K562 (cell line): ENCODE data around the gene VWA2. TPM values are rescaled to one million over a fixed set of nuclear protein-coding genes. Genes with fewer than 3 reads are reported as not detected.

Experiments
- ATAC-seq: fragments of 200-7000 bp; cut with Tn5 transposase; 3 replicates; pipeline ENCODE4 v1.9.1; 2020; ENCODE audit warnings: moderate library complexity
- BruUV-seq: library from RNA; stranded (reverse); fragments of 400-500 nt; replicated peaks from 2 replicates; lab custom pipeline; 2021; lab: Mats Ljungman, UMichigan
- CTCF ChIA-PET: fragments of 300-600 bp; formaldehyde crosslinking; extraction: SDS; loops from one replicate; lab custom pipeline; 2021; ENCODE audit warnings: low intra/inter-chr PET ratio; lab: Yijun Ruan, JAX
- POLR2A ChIA-PET: fragments of 300-600, 350-650 bp; sonication (Branson Sonifier 250); formaldehyde crosslinking; extraction: SDS; loops from one replicate; lab custom pipeline; 2021; ENCODE audit warnings: antibody characterized with exemption, inconsistent platforms; lab: Yijun Ruan, JAX
- DNase-seq, 4 experiments: peaks; one replicate each; pipeline versions ENCODE4 v3.0.0 to v3.0.0-alpha.2; 2011 to 2018; ENCODE audit warnings: low spot score in 3 of 4, mixed read lengths in 3 of 4; ENCODE audit errors: extremely low read depth in 1 of 4
- FAIRE-seq: peaks from 2 replicates; lab custom pipeline; 2011; peaks lifted over from hg19 to GRCh38; lab: Jason Lieb, UNC
- H2AFZ ChIP-seq: 2 replicates; pipeline ENCODE4 v1.6.0; 2011; ENCODE audit warnings: low read depth, low read length, control low read depth, inconsistent platforms
- H3K27ac ChIP-seq: fragments of 200-600 bp; 3 replicates; pipeline ENCODE4 v1.8.0; 2011; ENCODE audit warnings: low read depth, mild to moderate bottlenecking, control low read depth, inconsistent platforms, low read length, moderate library complexity, mixed read lengths; ENCODE audit errors: extremely low read depth
- H3K27me3 ChIP-seq, 2 experiments: fragments of 300-600 bp in 1 of 2; 2 replicates in 1 of 2; 3 replicates in 1 of 2; pipeline versions ENCODE4 v1.6.0 to v1.8.0; 2011; ENCODE audit warnings: inconsistent platforms in 2 of 2, low read length in 2 of 2, mild to moderate bottlenecking in 1 of 2, mixed read lengths in 1 of 2, moderate library complexity in 1 of 2; ENCODE audit not compliant: control insufficient read depth in 2 of 2, insufficient read depth in 2 of 2
- H3K36me3 ChIP-seq: fragments of 300-600 bp; 3 replicates; pipeline ENCODE4 v1.8.0; 2011; ENCODE audit warnings: mild to moderate bottlenecking, low read length, inconsistent platforms; ENCODE audit not compliant: control insufficient read depth, insufficient read depth
- H3K4me1 ChIP-seq, 2 experiments: fragments of 200-600 bp in 1 of 2; replicated peaks in 1 of 2; 2 replicates in 1 of 2; 3 replicates in 1 of 2; pipeline versions ENCODE4 v1.5.1 to v1.8.0; 2011; ENCODE audit warnings: inconsistent platforms in 2 of 2, low read length in 2 of 2, mild to moderate bottlenecking in 1 of 2, mixed read lengths in 1 of 2, moderate library complexity in 1 of 2; ENCODE audit not compliant: control insufficient read depth in 2 of 2, insufficient read depth in 2 of 2
- H3K4me2 ChIP-seq: 2 replicates; pipeline ENCODE4 v1.6.1; 2011; ENCODE audit warnings: low read length, control low read depth, inconsistent platforms, mixed read lengths; ENCODE audit not compliant: insufficient read depth
- H3K4me3 ChIP-seq: fragments of 200-600 bp; sonication (generic), shearing (Covaris generic); 2 replicates; pipeline ENCODE4 v1.5.1; 2016; ENCODE audit warnings: control low read depth, inconsistent platforms
- H3K79me2 ChIP-seq: fragments of 200-600 bp; 3 replicates; pipeline ENCODE4 v1.8.0; 2011; ENCODE audit warnings: low read length, inconsistent platforms; ENCODE audit not compliant: control insufficient read depth, insufficient read depth
- H3K9ac ChIP-seq, 2 experiments: 2 replicates each; pipeline versions ENCODE4 v1.6.0 to v1.6.1; 2011; ENCODE audit warnings: low read depth in 2 of 2, low read length in 2 of 2, control low read depth in 1 of 2, inconsistent platforms in 1 of 2, mild to moderate bottlenecking in 1 of 2, mixed read lengths in 1 of 2; ENCODE audit not compliant: insufficient read depth in 1 of 2
- H3K9me1 ChIP-seq: one replicate; pipeline ENCODE4 v1.6.0; 2011; ENCODE audit warnings: inconsistent platforms, mild to moderate bottlenecking, low read length, moderate library complexity; ENCODE audit not compliant: control insufficient read depth, insufficient read depth
- H3K9me3 ChIP-seq: replicated peaks from 2 replicates; pipeline ENCODE4 v1.5.1; 2011; ENCODE audit warnings: low read depth, low read length, inconsistent platforms; ENCODE audit not compliant: control insufficient read depth, insufficient read depth
- H4K20me1 ChIP-seq: replicated peaks from 2 replicates; pipeline ENCODE4 v1.6.1; 2011; ENCODE audit warnings: low read length, inconsistent platforms, mixed read lengths; ENCODE audit not compliant: control insufficient read depth, insufficient read depth
- BRF1 ChIP-seq: IDR thresholded peaks from 3 replicates; pipeline ENCODE4 v1.6.1; 2011; ENCODE audit warnings: borderline replicate concordance, mild to moderate bottlenecking; ENCODE audit not compliant: insufficient read length; ENCODE audit errors: extremely low read depth
- FIP1L1 ChIP-seq: fragments of 200-400 bp; formaldehyde crosslinking; IDR thresholded peaks from 2 replicates; pipeline ENCODE4 v1.6.1; 2018; ENCODE audit warnings: mild to moderate bottlenecking, low read depth, low read length; ENCODE audit not compliant: poor library complexity, severe bottlenecking
- HEY1 ChIP-seq: fragments of 250-450 bp; sonication (Bioruptor Pico); IDR thresholded peaks from 2 replicates; pipeline ENCODE4 v1.5.0; 2020; ENCODE audit warnings: mild to moderate bottlenecking, moderate library complexity, borderline replicate concordance
- ILK ChIP-seq: fragments of 450-650 bp; IDR thresholded peaks from 2 replicates; pipeline ENCODE4 v1.6.1; 2016; ENCODE audit warnings: missing genetic modification characterization, low read depth, mild to moderate bottlenecking, missing compliant biosample characterization, moderate library complexity, borderline replicate concordance
- NEUROD1 ChIP-seq: fragments of 150-350 bp; IDR thresholded peaks from 2 replicates; pipeline ENCODE4 v1.6.1; 2014; ENCODE audit warnings: borderline replicate concordance, low read length, low read depth; ENCODE audit not compliant: partially characterized antibody
- PURB ChIP-seq: sonication (generic); formaldehyde crosslinking; IDR thresholded peaks from 2 replicates; pipeline ENCODE4 v1.9.0; 2021; ENCODE audit warnings: low read depth, mild to moderate bottlenecking, missing genetic modification reagents
- U2AF1 ChIP-seq: fragments of 200-400 bp; formaldehyde crosslinking; optimal IDR thresholded peaks from 2 replicates; pipeline ENCODE3; 2017; ENCODE audit warnings: mild to moderate bottlenecking, low read depth, low read length, moderate library complexity
- ZNF197 ChIP-seq: fragments of 200-800 bp; sonication (Bioruptor generic); IDR thresholded peaks from 2 replicates; pipeline ENCODE4 v1.6.1; 2016; ENCODE audit warnings: low read depth, missing genetic modification characterization, missing compliant biosample characterization
- ZNF224 ChIP-seq: sonication (generic); formaldehyde crosslinking; IDR thresholded peaks from 2 replicates; pipeline ENCODE4 v1.8.0; 2022; ENCODE audit warnings: mild to moderate bottlenecking, missing genetic modification reagents
- ZNF347 ChIP-seq: fragments of 450-650 bp; formaldehyde crosslinking; IDR thresholded peaks from 2 replicates; pipeline ENCODE4 v1.4.0; 2020; ENCODE audit warnings: low read depth, mild to moderate bottlenecking, moderate library complexity
- ZNF561 ChIP-seq: fragments of 450-650 bp; formaldehyde crosslinking; conservative IDR thresholded peaks from 2 replicates; pipeline ENCODE4 v1.4.0; 2020; ENCODE audit warnings: mild to moderate bottlenecking, moderate library complexity
- ZNF764 ChIP-seq: fragments of 250-450 bp; sonication (Bioruptor Pico); IDR thresholded peaks from 2 replicates; pipeline ENCODE4 v1.4.0; 2020; ENCODE audit warnings: low read depth, mild to moderate bottlenecking, moderate library complexity
- WGBS: fragments of 100-300 bp; shearing (Covaris generic); methylation state at CpG from one replicate; pipeline ENCODE4 v1.1.6; 2016; ENCODE audit warnings: low coverage, mixed read lengths; ENCODE audit not compliant: insufficient coverage; ENCODE audit errors: missing lambda C conversion rate; 5-methylcytosine and 5-hydroxymethylcytosine counted together
- in situ Hi-C: fragments of 300-500 bp; cut with MboI; formaldehyde crosslinking; loops from 4 replicates; pipeline ENCODE4 v1.15.0; 2018; ENCODE audit warnings: inconsistent platforms, mixed read lengths
- intact Hi-C: fragments of 100-400 bp; cut with micrococcal nuclease; formaldehyde crosslinking; loops from 2 replicates; pipeline ENCODE4 v1.14.2; 2022
- polyA plus RNA-seq, 8 experiments: library from polyadenylated mRNA; depleted of rRNA in 4 of 8; stranded (reverse) in 5 of 8; unstranded in 3 of 8; fragments of >200 nt; fragmentation: Nextera tagmentation in 2 of 8; fragmentation: Illumina TruSeq in 1 of 8; extraction: Ambion mirVana in 2 of 8; extraction: Trizol in 1 of 8; gene quantifications; 2 replicates each; pipeline versions ENCODE4 v1.2.1 to v1.2.3, GENCODE V29; 2011 to 2014; ENCODE audit warnings: inconsistent platforms in 1 of 8, missing spikeins in 1 of 8
- total RNA-seq, 7 experiments: library from RNA; depleted of rRNA in 6 of 7; stranded (reverse); fragments of >200 nt in 6 of 7; fragmentation: Illumina TruSeq in 2 of 7; extraction: Trizol in 2 of 7; gene quantifications; 2 replicates each; pipeline versions ENCODE4 v1.2.1 to v1.2.3, GENCODE V29; 2011 to 2021; ENCODE audit warnings: low replicate concordance in 1 of 7
- TF ChIP-seq, protein P1 (sequence below): fragments of 250-450 bp; sonication (Bioruptor Pico); IDR thresholded peaks from 2 replicates; pipeline ENCODE4 v1.5.0; 2020; ENCODE audit warnings: mild to moderate bottlenecking, borderline replicate concordance
- TF ChIP-seq, protein P2 (sequence below): fragments of 450-650 bp; formaldehyde crosslinking; IDR thresholded peaks from 2 replicates; pipeline ENCODE4 v1.4.0; 2020; ENCODE audit warnings: mild to moderate bottlenecking
- TF ChIP-seq, protein P3 (sequence below): fragments of 450-650 bp; IDR thresholded peaks from 2 replicates; pipeline ENCODE4 v1.6.1; 2018; ENCODE audit warnings: mild to moderate bottlenecking, low read depth; ENCODE audit not compliant: partially characterized antibody

The VWA2 gene
- total and polyA plus RNA-seq, 9 of the 15 experiments (the other 6 are each of a cell fraction or from before 2014, with no cell fraction given): not detected

DNA sequence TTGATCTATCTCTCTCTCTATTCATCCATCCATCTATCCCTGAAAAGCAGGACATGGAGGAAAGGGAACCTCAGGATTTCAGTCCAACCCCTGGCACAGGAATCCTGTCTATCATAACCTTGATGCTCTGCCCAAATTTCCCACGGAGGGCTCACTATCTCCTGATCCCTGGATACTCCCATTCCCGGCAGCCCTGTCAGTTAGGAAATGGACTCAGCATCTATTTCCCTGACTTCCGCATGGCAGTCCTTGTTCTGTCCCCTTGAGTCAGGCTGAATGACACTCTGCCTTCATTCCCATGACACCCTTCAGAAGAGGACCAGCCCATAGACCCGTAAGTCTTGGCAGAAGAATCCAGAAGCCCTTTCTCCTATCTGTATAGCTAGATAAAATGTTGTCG is 77.7 kb downstream of the VWA2 start (continued):
- TF ChIP-seq, protein P1, sequence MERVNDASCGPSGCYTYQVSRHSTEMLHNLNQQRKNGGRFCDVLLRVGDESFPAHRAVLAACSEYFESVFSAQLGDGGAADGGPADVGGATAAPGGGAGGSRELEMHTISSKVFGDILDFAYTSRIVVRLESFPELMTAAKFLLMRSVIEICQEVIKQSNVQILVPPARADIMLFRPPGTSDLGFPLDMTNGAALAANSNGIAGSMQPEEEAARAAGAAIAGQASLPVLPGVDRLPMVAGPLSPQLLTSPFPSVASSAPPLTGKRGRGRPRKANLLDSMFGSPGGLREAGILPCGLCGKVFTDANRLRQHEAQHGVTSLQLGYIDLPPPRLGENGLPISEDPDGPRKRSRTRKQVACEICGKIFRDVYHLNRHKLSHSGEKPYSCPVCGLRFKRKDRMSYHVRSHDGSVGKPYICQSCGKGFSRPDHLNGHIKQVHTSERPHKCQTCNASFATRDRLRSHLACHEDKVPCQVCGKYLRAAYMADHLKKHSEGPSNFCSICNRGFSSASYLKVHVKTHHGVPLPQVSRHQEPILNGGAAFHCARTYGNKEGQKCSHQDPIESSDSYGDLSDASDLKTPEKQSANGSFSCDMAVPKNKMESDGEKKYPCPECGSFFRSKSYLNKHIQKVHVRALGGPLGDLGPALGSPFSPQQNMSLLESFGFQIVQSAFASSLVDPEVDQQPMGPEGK (CRISPR knock-in tag): no peak

DNA sequence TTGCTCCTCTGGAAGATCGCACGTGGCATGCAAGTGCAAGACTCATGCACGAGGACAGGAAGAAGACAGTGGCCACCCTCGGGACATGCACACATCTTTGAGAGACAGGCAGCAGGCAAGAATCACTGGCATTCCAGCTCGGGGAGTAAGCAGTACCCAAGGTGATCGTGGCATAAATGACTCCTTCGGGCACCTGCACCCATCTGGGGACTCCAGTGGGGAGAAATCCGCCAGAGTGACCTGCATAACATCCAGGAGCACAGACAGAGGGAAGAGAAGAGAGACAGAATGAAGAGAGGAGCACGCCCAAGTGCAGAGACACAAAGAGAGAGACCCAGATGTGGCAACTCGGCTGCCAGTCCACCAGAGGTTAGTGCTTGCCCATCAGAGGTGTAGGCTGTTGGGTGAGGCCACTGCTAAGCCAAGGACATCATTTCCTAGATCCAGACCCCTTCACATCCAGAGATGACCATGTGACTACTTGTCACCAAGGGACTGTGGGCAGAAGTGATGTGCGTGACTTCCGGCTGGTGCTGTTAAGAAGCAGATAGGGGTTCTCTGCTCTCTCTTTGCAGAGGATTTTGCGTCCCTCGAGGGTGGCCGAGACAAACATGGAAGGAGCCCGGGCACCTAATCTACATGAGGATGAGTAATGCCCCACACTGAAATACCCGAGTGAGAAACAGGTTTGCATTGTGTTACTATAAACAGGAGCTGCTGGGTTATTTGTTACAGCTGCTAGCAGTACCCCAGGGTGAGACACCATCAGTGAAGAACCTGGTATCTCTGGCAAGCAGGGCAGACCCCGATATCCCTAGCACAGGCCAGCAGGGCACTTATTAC is 80.6 kb downstream of the VWA2 start:
- no peak overlapping the region for H3K27ac ChIP-seq
- CTCF ChIA-PET: no interaction called here
- TF ChIP-seq ZNF347: no peak
- TF ChIP-seq ZNF197: no peak
- no peak for TF ChIP-seq FIP1L1
- TF ChIP-seq, protein P2, sequence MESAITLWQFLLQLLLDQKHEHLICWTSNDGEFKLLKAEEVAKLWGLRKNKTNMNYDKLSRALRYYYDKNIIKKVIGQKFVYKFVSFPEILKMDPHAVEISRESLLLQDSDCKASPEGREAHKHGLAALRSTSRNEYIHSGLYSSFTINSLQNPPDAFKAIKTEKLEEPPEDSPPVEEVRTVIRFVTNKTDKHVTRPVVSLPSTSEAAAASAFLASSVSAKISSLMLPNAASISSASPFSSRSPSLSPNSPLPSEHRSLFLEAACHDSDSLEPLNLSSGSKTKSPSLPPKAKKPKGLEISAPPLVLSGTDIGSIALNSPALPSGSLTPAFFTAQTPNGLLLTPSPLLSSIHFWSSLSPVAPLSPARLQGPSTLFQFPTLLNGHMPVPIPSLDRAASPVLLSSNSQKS (CRISPR knock-in tag): no peak
- TF ChIP-seq ZNF224 (CRISPR knock-in tag): no peak
- no peak for TF ChIP-seq PURB
- TF ChIP-seq ILK (tag): no peak
- no peak for TF ChIP-seq U2AF1
- no peak for TF ChIP-seq ZNF561 (CRISPR knock-in tag)
- no peak for TF ChIP-seq NEUROD1
- TF ChIP-seq, protein P3, sequence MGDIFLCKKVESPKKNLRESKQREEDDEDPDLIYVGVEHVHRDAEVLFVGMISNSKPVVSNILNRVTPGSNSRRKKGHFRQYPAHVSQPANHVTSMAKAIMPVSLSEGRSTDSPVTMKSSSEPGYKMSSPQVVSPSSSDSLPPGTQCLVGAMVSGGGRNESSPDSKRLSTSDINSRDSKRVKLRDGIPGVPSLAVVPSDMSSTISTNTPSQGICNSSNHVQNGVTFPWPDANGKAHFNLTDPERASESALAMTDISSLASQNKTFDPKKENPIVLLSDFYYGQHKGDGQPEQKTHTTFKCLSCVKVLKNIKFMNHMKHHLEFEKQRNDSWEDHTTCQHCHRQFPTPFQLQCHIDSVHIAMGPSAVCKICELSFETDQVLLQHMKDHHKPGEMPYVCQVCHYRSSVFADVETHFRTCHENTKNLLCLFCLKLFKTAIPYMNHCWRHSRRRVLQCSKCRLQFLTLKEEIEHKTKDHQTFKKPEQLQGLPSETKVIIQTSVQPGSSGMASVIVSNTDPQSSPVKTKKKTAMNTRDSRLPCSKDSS: no peak
- no peak for TF ChIP-seq HEY1 (CRISPR knock-in tag)
- TF ChIP-seq BRF1: no peak
- no peak for TF ChIP-seq ZNF764

More for the DNA sequence above, 80.6 kb downstream of the VWA2 start:
- Histone ChIP-seq H4K20me1 (no peaks in the 10 kb centered on the region), H3K4me1 (no peaks in the 10 kb centered on the region; a peak in 1 of 5 replicates), H3K4me2 (no peak overlapping the region), H3K36me3 (no peaks in the 10 kb centered on the region), H3K4me3 (no peak overlapping the region), H3K9me3 (no peaks in the 10 kb centered on the region), H3K27me3 (peaks cover 0 to 21% of the 10 kb centered on the region in 2 experiments; a peak in 2 of 5 replicates), H2AFZ (no peak overlapping the region), H3K79me2 (no peaks in the 10 kb centered on the region), H3K9me1 (no peaks in the 10 kb centered on the region), H3K9ac (no peak overlapping the region)
- 0% methylated on average over 17 of the region's 18 CpGs for WGBS
- in situ Hi-C loops: no loop called here
- ATAC-seq (no peak), DNase-seq (no peak), FAIRE-seq (no peak)
- no TSS peak for BruUV-seq
- intact Hi-C loops: no loop called here
- POLR2A ChIA-PET: no interaction called here
